Right lung (tissue), 5 donors: ENCODE data around the gene RFFL. TPM values are rescaled to one million over a fixed set of nuclear protein-coding genes. Genes with fewer than 3 reads are reported as not detected.
"Not testable (repeated sequence)": the region's sequence is repeated elsewhere in the genome, so short reads cannot be mapped to it uniquely, and the experiment has no call there.

ENCODE experiments used
- DNase-seq, 2 donors: peaks; one replicate each; pipeline ENCODE4 v3.0.0-alpha.2; 2013
- polyA plus RNA-seq, 5 donors: library from polyadenylated mRNA; unstranded; fragments of 120-200 nt; gene quantifications; one replicate each; pipeline versions ENCODE4 v1.2.1 to v1.2.3, GENCODE V29; 2013; ENCODE audit warnings: inconsistent platforms in 1 of 5, low replicate concordance in 1 of 5; ENCODE audit not compliant: insufficient read length in 5 of 5, insufficient read depth in 1 of 5

The RFFL gene
- polyA plus RNA-seq, 5 donors: 19.4 to 22.4 (median 21.0) TPM

DNA sequence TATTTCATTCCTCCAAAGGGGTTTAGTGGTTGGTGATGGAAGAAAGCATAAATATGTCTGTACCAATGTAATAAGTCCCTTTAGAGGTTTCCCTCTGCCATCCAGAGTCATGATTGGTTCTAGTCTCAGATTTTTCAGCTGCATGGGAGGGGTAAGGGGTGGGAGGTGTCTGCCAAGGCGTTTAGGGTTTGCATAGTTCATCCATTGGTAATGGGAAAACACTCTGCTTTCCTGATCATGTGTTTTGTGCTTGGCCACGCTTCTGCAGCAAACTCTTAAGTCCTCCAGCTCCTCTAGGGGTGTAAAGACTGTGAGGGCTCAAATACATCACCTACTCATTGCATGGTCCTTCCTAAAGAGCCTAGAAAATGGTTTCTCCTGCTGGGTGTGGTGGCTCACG lies 53.4 kb downstream of the RFFL start:
- no peak for DNase-seq

GRCh38 chr17:35006961-35007360 lies 56.5 kb downstream of the RFFL start:
- DNase-seq: no peak

DNA sequence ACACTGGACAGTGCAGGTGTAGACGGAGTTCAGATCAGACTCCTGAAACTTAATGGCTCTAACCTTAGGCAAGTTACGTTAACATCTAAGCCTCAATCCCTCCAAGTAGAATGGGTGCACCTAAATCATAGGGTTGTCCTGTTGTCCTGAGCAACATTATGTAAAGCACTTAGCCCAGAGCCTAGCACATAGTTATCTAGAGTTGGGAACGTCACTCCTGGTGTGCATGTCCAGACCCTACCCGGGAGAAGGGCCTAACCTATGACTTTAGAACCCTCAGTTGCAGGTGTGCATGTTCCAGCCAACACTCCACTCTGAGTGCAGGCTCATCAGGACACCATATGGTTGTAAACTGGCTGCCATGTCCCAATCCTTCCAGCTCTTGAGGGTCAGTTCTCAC lies 57.2 kb downstream of the RFFL start:
- DNase-seq: no peak

DNA sequence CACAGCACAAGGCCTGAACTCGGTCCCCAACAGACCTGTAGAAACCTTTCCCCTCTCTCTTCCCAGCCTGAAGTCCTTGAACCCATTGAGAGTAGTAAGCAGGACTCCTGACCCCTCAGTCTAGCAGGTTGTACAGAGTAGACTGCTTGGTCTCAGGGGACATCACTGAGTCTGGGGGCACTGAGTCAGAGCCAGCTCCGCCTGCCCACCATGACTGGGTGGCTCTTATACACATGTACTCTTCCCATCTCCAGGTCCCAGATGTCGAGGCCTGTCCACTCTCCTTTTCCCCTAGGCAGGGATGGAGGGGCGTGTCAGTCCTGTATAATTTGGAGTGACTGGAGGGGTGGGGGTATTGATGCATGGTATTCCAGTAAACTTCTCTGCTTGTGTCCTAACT lies 59.7 kb downstream of the RFFL start:
- DNase-seq: no peak

GRCh38 chr17:35002876-35003551 lies 60.5 kb downstream of the RFFL start:
- no peak for DNase-seq

GRCh38 chr17:35001549-35001948 lies 62.0 kb downstream of the RFFL start:
- DNase-seq: no peak

DNA sequence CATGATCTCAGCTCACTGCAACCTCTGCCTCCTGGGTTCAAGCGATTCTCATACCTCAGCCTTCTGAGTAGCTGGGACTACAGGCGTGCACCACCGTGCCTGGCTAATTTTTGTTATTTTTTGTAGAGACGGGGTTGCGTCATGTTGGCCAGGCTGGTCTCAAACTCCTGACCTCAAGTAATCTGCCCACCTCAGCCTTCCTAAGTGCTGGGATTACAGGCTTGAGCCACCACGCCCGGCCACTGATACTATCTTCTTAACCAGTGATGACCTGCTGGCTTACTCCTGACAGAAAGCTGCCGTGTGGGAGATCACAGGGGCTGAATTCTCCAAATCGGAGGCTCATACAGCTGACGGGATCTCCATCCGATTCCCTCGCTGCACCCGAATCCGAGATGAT lies 62.5 kb downstream of the RFFL start:
- not testable (repeated sequence) for DNase-seq

- DNase-seq: no peak
Observed at GRCh38 chr17:34999456-34999855, 64.1 kb downstream of the RFFL start.

GRCh38 chr17:34998205-34998604 lies 65.3 kb downstream of the RFFL start:
- no peak for DNase-seq

- DNase-seq: peak; percentile 94 to 96
Observed at GRCh38 chr17:34997355-34997862, 66.1 kb downstream of the RFFL start.

DNA sequence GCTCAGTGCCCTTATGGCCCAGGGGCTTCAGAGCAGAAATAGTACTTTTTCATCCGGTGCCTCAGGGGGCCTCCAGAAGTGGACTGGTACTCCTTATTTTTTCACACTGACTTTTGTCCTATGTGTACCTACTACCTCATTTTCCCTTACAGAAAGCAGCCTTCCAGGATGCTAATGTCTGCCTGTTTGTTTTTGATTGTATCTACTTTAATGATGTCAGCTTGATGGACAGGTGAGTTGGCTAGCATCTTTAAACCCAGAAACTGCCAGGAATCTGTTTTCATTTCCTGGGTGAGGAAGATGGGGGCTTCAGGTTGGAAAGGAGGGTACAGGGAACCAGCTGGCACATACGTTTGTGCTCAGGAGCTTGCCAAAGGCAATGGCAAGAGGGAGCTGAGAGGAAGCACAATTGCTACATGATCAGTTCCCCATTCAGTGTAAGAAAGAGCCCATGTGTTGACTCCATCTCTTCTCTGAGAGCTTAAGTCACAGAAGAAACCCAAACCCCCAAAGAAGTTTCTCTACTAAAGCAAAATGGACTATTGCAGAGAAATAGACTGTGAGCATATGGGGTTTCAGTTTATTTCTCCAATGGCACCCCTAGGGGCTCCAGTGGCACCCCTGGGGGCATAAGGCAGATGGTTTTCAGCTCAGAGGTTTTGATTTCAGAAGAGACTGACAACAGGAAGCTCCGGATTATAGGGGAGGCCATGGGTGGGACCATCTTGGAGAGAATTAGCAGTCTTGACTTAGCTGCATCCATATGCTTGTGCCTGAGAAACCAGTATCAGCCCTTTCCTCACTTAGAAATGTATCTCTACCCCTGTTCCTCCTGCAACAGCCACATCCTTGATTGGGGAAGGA lies 66.9 kb downstream of the RFFL start:
- no peak for DNase-seq

DNA sequence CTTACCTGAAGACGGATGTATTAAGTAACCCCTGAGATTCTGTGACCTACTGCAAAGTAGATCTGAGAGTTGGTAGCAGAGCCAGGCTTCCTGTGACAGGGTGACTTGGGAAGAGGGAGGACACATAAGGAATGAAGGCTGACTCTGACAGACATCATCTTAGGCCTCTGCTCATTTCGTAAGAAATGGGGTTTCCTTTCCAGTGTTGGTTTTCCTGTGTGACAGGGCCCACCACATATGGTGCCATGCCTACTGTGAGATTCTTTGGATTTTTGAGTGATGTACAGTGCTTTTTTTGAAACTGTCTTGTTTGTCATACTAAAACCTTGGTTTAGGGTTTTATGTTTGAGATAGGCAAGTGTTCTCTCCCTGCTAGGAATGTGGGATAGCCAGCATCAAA lies 70.5 kb downstream of the RFFL start:
- no peak for DNase-seq

DNA sequence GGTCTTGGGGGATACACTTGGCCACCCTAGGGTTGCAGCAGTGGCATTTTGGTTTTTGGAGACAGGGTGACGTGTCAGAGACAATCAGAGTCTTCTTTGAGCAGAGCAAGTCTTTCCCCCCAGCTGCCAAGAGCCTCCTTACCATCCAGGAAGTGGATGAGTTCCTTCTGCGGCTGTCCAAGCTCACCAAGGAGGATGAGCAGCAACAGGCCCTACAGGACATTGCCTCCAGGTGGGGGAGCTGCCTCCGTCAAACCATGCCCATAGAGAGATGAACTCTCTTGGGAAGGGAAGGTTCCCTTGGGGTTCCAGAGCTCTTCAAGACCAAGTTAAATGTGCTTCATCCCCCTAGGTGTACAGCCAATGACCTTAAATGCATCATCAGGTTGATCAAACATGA lies 71.9 kb downstream of the RFFL start:
- DNase-seq: no peak

DNA sequence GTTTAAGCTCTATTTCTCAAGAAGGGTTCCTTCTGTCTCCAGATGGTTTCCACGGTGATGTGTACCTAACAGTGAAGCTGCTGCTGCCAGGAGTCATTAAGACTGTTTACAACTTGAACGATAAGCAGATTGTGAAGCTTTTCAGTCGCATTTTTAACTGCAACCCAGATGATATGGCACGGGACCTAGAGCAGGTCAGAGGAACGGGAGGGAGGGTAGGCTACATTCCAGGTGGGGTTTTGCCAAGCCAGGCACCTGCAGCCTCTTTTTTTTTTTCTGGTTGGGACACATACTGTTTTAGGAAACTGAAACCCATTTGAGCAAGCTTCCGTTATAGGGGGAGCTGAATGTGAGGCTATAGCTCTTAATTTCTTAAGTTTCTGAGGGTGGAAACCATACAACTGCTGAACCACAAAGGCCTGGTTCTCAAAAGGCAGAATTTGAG lies 72.6 kb downstream of the RFFL start:
- no peak for DNase-seq

DNA sequence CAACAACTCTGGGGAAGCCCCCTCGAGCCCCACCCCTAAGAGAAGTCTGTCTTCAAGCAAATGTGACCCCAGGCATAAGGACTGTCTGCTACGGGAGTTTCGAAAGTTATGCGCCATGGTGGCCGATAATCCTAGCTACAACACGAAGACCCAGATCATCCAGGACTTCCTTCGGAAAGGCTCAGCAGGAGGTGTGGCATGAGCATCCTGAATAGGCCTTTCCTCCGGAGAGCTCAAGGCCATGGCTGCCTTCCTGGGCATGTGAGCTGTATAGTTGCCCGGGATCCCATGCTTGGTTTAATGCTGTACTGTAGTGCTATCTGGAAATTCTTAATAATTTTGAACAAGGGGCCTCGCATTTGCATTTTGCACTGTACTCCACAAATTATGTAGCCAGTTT lies 74.0 kb downstream of the RFFL start:
- no peak for DNase-seq

DNA sequence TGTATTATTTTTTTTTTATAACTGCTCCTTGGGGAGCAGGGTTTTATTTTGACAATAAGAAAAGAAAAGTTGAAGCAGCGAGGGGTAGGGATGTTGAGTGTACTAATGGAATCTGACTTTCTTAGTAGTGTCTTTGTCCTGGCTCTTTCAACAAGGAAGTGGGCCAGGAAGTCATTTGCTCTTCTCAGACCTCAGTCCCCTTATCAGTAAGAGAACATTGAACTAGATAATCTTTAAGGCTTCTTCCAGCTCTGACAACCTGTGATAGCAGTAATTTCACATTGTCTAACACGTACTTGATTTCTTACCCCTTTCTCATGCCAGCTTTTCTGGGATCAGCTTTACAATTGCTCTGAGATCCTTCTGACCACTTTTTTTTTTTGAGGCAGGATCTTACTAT lies 74.9 kb downstream of the RFFL start:
- DNase-seq: no peak

DNA sequence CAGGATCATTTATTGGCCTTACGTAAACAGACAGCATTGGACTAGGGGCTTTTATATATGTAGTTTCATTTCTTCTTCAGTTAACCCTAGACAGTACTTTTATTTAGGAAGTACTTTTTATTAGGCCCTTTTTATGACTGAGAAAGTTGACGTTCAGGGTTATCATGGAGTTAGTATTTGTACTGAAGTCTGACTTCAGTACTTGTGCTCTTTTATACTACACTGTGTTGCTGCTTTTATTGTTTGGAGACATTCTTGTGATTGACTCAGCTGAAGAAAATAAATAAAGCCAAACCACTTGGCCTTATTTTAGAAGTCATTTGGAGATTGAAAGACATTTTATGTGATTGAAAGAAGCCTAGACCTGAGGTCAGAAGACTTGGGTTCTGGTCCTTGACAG lies 76.3 kb downstream of the RFFL start:
- DNase-seq: no peak

DNA sequence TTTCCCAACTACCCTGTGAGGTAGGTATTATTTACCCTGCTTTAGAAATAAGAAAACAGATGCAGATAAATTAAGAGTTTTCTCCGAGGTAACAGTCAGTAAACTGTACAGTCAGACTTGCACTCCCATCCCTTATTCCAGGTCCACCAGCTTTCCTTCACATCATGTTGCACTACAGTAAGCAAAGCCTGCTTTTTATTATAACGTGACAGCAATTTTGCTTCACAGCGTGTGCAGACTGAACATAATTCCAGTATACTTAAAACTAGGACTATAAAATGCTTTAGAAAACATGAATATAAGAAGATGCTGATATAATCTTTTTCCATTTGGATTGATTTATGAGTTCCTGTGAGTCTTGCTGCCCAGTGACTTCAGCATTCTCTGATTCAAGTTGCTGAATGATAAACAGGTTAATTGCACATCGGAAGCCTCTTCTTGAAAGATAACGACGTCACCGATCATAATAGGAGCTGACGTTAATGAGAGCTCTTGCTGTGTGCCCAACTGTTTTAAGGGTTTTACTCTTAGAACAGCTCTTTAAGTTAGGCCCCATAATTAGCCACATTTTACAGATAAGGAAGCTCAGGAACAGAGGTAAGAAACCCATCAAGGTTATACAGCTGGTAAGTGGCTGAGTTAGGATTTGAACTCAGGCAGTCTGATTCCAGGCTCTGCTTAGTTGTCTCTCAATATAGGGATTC lies 81.8 kb downstream of the RFFL start:
- no peak for DNase-seq

- DNase-seq: peak; percentile 79 to 82
Observed at GRCh38 chr17:34980681-34981537, 82.6 kb downstream of the RFFL start.

DNA sequence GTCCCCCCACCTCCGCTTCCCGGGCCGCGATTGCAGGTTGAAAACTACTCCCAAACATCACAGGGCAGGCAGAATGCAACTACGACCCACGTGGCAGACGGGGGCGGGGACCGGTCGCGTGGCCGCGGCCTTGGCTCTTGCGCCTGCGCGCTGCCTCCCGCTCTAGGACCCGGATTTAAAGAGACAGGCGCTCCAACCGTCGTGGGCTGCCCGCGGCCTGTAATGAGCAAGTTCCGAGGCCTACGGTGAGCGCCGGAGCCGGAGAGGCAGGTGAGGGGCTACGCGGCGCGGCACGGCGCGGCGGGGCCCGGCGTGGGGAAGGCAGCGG lies 83.2 kb downstream of the RFFL start, which contains the start of gene LIG3:
Gene LIG3, plus strand, starts transcription at position 160 of the 328 bp plus-strand sequence. CDS start 2,494 bp downstream, outside the sequence.
- DNase-seq: peak; percentile 93

DNA sequence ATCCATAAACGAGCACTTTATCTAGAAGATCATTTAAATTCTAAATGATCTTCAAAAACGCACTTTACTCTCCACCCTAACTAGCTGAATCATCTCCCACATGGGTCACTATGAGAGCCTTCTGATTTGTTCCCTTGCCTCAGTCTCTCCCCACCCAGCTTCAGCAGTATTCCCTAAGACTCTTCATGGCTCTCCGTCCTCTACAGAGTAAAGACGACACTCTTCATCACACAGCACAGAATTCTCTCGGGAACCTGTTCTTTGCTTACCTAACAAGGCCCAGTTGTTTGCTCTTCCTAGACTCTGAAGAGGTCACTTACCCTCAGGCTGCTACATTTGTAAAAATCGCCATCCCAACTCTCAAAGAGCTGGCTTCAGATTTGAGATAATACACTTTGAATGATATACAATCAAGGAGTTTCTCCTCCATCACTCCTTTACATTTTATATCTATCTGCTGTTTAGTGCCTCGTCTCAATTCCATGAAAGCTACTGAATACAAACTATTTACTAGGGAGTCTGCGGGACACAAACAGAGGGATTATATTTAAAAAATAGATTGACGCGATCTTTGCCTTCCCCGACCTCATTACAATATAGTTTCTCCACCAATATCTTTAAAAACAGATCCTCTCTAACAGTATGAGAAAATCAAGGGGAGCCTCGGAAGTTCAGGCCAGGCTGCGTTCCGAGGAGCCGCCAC lies 83.7 kb downstream of the RFFL start:
- DNase-seq: no peak
